ENCODE data around the gene LIPJ. TPM values are rescaled to one million over a fixed set of nuclear protein-coding genes. Genes with fewer than 3 reads are reported as not detected.
A peak's percentile ranks its signal among the peaks of the same experiment; 100 is the strongest.

Gene LIPJ
- total RNA-seq, 1 experiment from 2014 or later, result 0.09 TPM

DNA sequence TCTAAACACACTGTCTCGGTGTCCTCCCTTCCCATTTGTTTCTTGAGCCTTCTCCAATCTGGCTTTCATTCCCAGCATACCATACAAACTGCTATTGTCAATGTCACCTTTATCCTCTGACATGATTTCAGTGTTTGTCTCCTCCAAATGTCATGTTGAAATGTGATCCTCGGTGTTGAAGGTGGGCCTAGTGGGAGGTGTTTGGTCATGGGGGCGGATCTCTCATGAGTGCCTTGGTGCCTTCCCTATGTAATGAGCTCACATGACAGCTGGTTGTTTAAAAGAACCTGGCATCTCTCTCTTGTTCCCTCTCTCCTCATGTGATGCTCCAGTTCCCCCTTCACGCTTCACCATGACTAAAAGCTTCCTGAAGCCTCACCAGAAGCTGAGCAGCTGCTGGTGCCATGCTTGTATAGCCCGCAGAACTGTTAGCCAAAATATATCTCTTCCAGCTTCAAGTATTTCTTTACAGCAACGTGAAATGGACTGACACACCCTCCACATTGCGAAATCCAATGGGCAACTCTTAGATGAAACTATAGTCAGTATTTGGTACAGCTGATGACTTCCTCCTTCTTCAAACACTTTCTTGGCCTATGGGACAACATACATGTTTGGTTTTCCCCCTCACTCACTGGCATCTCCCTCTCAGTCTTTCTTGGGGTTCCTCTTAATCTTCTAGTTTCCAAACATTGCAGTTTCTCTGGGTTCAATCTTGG lies 31.2 kb upstream of the LIPJ start:
- ChIA-PET CTCF (interaction anchor here (0.9 to 1.3 kb wide), 4 partner anchors 9 to 173 kb away, joined by 3 to 4 read pairs (median 3); partner anchors contain the start of gene RNLS), POLR2A (no interaction called here)
- no peaks in the 10 kb centered on the region for H3K27me3 Mint-ChIP-seq (ENCODE audit: low read depth)

GRCh38 chr10:88557256-88557655 lies 29.3 kb upstream of the LIPJ start:
- no peak overlapping the region for H3K4me3 Mint-ChIP-seq
- ATAC-seq, result no peak
- peaks cover 5% of the 10 kb centered on the region; the same call in 1 of the 2 replicates for H3K4me1 Mint-ChIP-seq
- H3K27me3 Mint-ChIP-seq (ENCODE audit: low read depth), result no peaks in the 10 kb centered on the region; the same call in 1 of the 2 replicates
- H3K9me3 Mint-ChIP-seq, result peaks cover 1% of the 10 kb centered on the region
- CTCF ChIA-PET, result no interaction called here
- no peaks in the 10 kb centered on the region for H3K36me3 Mint-ChIP-seq
- POLR2A ChIA-PET, result no interaction called here
- DNase-seq (ENCODE audit: low spot score), result no peak
- no peak overlapping the region for H3K27ac Mint-ChIP-seq
- no peak for TF ChIP-seq ZNF263 (CRISPR knock-in tag; IDR thresholded peaks at IDR 0.05; ENCODE audit: low read depth)
- TF ChIP-seq, protein P1, sequence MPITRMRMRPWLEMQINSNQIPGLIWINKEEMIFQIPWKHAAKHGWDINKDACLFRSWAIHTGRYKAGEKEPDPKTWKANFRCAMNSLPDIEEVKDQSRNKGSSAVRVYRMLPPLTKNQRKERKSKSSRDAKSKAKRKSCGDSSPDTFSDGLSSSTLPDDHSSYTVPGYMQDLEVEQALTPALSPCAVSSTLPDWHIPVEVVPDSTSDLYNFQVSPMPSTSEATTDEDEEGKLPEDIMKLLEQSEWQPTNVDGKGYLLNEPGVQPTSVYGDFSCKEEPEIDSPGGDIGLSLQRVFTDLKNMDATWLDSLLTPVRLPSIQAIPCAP (CRISPR knock-in tag; IDR thresholded peaks at IDR 0.05), result no peak
- no peak for TF ChIP-seq RELA (CRISPR knock-in tag; IDR thresholded peaks at IDR 0.05; ENCODE audit: borderline replicate concordance)
- no peak for TF ChIP-seq ATF3 (CRISPR knock-in tag; conservative IDR thresholded peaks at IDR 0.05)
- no peak for TF ChIP-seq ZNF232 (CRISPR knock-in tag; IDR thresholded peaks at IDR 0.05)
- no peak for TF ChIP-seq NFATC4 (CRISPR knock-in tag; IDR thresholded peaks at IDR 0.05)
- TF ChIP-seq GABPB1 (CRISPR knock-in tag; IDR thresholded peaks at IDR 0.05), result no peak
- TF ChIP-seq KAT7 (CRISPR knock-in tag; IDR thresholded peaks at IDR 0.05; ENCODE audit: borderline replicate concordance), result no peak
- no peak for TF ChIP-seq ELF4 (CRISPR knock-in tag; IDR thresholded peaks at IDR 0.05; ENCODE audit: low read depth)
- no peak for TF ChIP-seq MXD4 (CRISPR knock-in tag; IDR thresholded peaks at IDR 0.05; ENCODE audit: borderline replicate concordance)
- no peak for TF ChIP-seq SP1 (CRISPR knock-in tag; conservative IDR thresholded peaks at IDR 0.05)
- no peak for TF ChIP-seq HMGA2 (CRISPR knock-in tag; IDR thresholded peaks at IDR 0.05)
- no peak for TF ChIP-seq ZNF219 (CRISPR knock-in tag; IDR thresholded peaks at IDR 0.05; ENCODE audit: borderline replicate concordance)
- TF ChIP-seq NFE2L1 (CRISPR knock-in tag; IDR thresholded peaks at IDR 0.05), result no peak
- TF ChIP-seq ATF1 (CRISPR knock-in tag; IDR thresholded peaks at IDR 0.05), result no peak

More for the DNA sequence above, 31.2 kb upstream of the LIPJ start:
- Mint-ChIP-seq H3K27ac (no peak overlapping the region), H3K36me3 (no peaks in the 10 kb centered on the region), H3K9me3 (no peaks in the 10 kb centered on the region), H3K4me1 (peaks cover 5% of the 10 kb centered on the region; the same call in 1 of the 2 replicates), H3K4me3 (no peak overlapping the region)
- TF ChIP-seq GTF2I (CRISPR knock-in tag; conservative IDR thresholded peaks at IDR 0.05) (no peak), TEAD4 (CRISPR knock-in tag; IDR thresholded peaks at IDR 0.05) (no peak), NFATC4 (CRISPR knock-in tag; IDR thresholded peaks at IDR 0.05) (no peak), GABPB1 (CRISPR knock-in tag; IDR thresholded peaks at IDR 0.05) (no peak), SP1 (CRISPR knock-in tag; conservative IDR thresholded peaks at IDR 0.05) (no peak), FOXK1 (CRISPR knock-in tag; IDR thresholded peaks at IDR 0.05) (no peak), NR2C2 (CRISPR knock-in tag; IDR thresholded peaks at IDR 0.05) (no peak), JAZF1 (CRISPR knock-in tag; IDR thresholded peaks at IDR 0.05) (no peak), OVOL2 (CRISPR knock-in tag; IDR thresholded peaks at IDR 0.05; ENCODE audit: borderline replicate concordance) (no peak), AR (CRISPR knock-in tag; IDR thresholded peaks at IDR 0.05) (no peak), MYBL2 (CRISPR knock-in tag; IDR thresholded peaks at IDR 0.05) (no peak), NR1H2 (CRISPR knock-in tag; IDR thresholded peaks at IDR 0.05) (no peak), RORB (CRISPR knock-in tag; IDR thresholded peaks at IDR 0.05) (no peak)
- TF ChIP-seq, protein P2, sequence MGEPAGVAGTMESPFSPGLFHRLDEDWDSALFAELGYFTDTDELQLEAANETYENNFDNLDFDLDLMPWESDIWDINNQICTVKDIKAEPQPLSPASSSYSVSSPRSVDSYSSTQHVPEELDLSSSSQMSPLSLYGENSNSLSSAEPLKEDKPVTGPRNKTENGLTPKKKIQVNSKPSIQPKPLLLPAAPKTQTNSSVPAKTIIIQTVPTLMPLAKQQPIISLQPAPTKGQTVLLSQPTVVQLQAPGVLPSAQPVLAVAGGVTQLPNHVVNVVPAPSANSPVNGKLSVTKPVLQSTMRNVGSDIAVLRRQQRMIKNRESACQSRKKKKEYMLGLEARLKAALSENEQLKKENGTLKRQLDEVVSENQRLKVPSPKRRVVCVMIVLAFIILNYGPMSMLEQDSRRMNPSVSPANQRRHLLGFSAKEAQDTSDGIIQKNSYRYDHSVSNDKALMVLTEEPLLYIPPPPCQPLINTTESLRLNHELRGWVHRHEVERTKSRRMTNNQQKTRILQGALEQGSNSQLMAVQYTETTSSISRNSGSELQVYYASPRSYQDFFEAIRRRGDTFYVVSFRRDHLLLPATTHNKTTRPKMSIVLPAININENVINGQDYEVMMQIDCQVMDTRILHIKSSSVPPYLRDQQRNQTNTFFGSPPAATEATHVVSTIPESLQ (CRISPR knock-in tag; IDR thresholded peaks at IDR 0.05), result no peak
- TF ChIP-seq, protein P3, sequence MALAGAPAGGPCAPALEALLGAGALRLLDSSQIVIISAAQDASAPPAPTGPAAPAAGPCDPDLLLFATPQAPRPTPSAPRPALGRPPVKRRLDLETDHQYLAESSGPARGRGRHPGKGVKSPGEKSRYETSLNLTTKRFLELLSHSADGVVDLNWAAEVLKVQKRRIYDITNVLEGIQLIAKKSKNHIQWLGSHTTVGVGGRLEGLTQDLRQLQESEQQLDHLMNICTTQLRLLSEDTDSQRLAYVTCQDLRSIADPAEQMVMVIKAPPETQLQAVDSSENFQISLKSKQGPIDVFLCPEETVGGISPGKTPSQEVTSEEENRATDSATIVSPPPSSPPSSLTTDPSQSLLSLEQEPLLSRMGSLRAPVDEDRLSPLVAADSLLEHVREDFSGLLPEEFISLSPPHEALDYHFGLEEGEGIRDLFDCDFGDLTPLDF (CRISPR knock-in tag; IDR thresholded peaks at IDR 0.05), result no peak
- ATAC-seq (peak; percentile 56), DNase-seq (ENCODE audit: low spot score) (no peak)
